GM23338 (cell line): ENCODE results near the gene RXFP2. TPM values are rescaled to one million over a fixed set of nuclear protein-coding genes. Genes with fewer than 3 reads are reported as not detected.

Experiments
- ATAC-seq: fragments of 200-7000 bp; cut with Tn5 transposase; 3 replicates; pipeline ENCODE4 v1.9.1; 2020
- DNase-seq: peaks from one replicate; pipeline ENCODE4 v3.0.0-alpha.2; 2015; ENCODE audit warnings: low spot score
- H2AFZ ChIP-seq: fragments of 200-600 bp; sonication (generic); 2 replicates; pipeline ENCODE4 v1.8.0; 2016; ENCODE audit warnings: antibody characterized with exemption, mild to moderate bottlenecking, moderate library complexity
- H3F3A ChIP-seq: fragments of 200-600 bp; sonication (generic); replicated peaks from 2 replicates; pipeline ENCODE4 v1.8.0; 2017; ENCODE audit warnings: antibody characterized with exemption, mixed run types, low read depth
- H3K27ac ChIP-seq: fragments of 200-600 bp; sonication (generic); 2 replicates; pipeline ENCODE4 v1.6.1; 2016; ENCODE audit warnings: low read depth
- H3K27me3 ChIP-seq: fragments of 200-600 bp; sonication (generic); 2 replicates; pipeline ENCODE4 v1.8.0; 2016; ENCODE audit warnings: mild to moderate bottlenecking, mixed run types, moderate library complexity; ENCODE audit not compliant: insufficient read depth
- H3K36me3 ChIP-seq: fragments of 200-600 bp; sonication (generic); 2 replicates; pipeline ENCODE4 v1.8.0; 2016; ENCODE audit warnings: mild to moderate bottlenecking; ENCODE audit not compliant: insufficient read depth
- H3K4me1 ChIP-seq: fragments of 200-600 bp; sonication (generic); 2 replicates; pipeline ENCODE4 v1.8.0; 2016; ENCODE audit warnings: mild to moderate bottlenecking, moderate library complexity; ENCODE audit not compliant: insufficient read depth
- H3K4me2 ChIP-seq: fragments of 200-600 bp; sonication (generic); 2 replicates; pipeline ENCODE4 v1.7.1; 2017; ENCODE audit warnings: mixed run types
- H3K4me3 ChIP-seq: fragments of 200-600 bp; sonication (generic); 2 replicates; pipeline ENCODE4 v1.6.1; 2016; ENCODE audit warnings: mixed run types
- H3K79me2 ChIP-seq: fragments of 200-600 bp; sonication (generic); replicated peaks from 2 replicates; pipeline ENCODE4 v1.8.0; 2017; ENCODE audit warnings: mild to moderate bottlenecking; ENCODE audit not compliant: insufficient read depth
- H3K9me2 ChIP-seq: fragments of 200-600 bp; sonication (generic); 2 replicates; pipeline ENCODE4 v1.8.0; 2017; ENCODE audit not compliant: insufficient read depth
- H4K20me1 ChIP-seq: fragments of 200-600 bp; sonication (generic); replicated peaks from 2 replicates; pipeline ENCODE4 v1.8.0; 2017; ENCODE audit warnings: mild to moderate bottlenecking; ENCODE audit not compliant: insufficient read depth
- H3K27ac Mint-ChIP-seq: 2 replicates; pipeline ENCODE4 v1.8.0; 2020; ENCODE audit warnings: inconsistent platforms, mild to moderate bottlenecking, moderate library complexity, mixed read lengths
- H3K27me3 Mint-ChIP-seq: 3 replicates; pipeline ENCODE4 v1.8.0; 2022; ENCODE audit warnings: low read depth, mild to moderate bottlenecking, moderate library complexity, mixed read lengths, inconsistent platforms; ENCODE audit not compliant: insufficient read depth, poor library complexity
- H3K36me3 Mint-ChIP-seq: 3 replicates; pipeline ENCODE4 v1.8.0; 2021; ENCODE audit warnings: low read depth, mild to moderate bottlenecking, inconsistent platforms, moderate library complexity, mixed read lengths
- H3K4me1 Mint-ChIP-seq: 3 replicates; pipeline ENCODE4 v1.8.0; 2020; ENCODE audit warnings: mild to moderate bottlenecking, inconsistent platforms, mixed read lengths
- H3K4me3 Mint-ChIP-seq: 3 replicates; pipeline ENCODE4 v1.8.0; 2021; ENCODE audit warnings: moderate library complexity, mild to moderate bottlenecking, inconsistent platforms, mixed read lengths
- H3K9me3 Mint-ChIP-seq: 3 replicates; pipeline ENCODE4 v1.8.0; 2020; ENCODE audit warnings: moderate library complexity, mild to moderate bottlenecking, inconsistent platforms, mixed read lengths
- EZH2 ChIP-seq: fragments of 200-600 bp; sonication (generic); IDR thresholded peaks from one replicate; pipeline ENCODE4 v1.8.0; 2017; ENCODE audit warnings: antibody characterized with exemption, mild to moderate bottlenecking, low read depth; ENCODE audit not compliant: unreplicated experiment
- EZH2phosphoT487 ChIP-seq: fragments of 200-600 bp; sonication (generic); IDR thresholded peaks from one replicate; pipeline ENCODE4 v1.8.1; 2018; ENCODE audit warnings: antibody characterized with exemption; ENCODE audit not compliant: unreplicated experiment
- JUNB ChIP-seq: IDR thresholded peaks from one replicate; pipeline ENCODE4 v1.6.1; 2016; ENCODE audit warnings: antibody characterized with exemption; ENCODE audit not compliant: unreplicated experiment
- POLR2AphosphoS5 ChIP-seq: IDR thresholded peaks from 2 replicates; pipeline ENCODE4 v1.6.1; 2016; ENCODE audit warnings: antibody characterized with exemption, low read depth
- STAT1 ChIP-seq: IDR thresholded peaks from one replicate; pipeline ENCODE4 v1.6.1; 2016; ENCODE audit warnings: antibody characterized with exemption; ENCODE audit not compliant: unreplicated experiment
- ZNF331 ChIP-seq: fragments of 250-450 bp; sonication (Bioruptor Pico); IDR thresholded peaks from 2 replicates; pipeline ENCODE4 v1.5.0; 2020; ENCODE audit warnings: low read depth, mild to moderate bottlenecking, moderate library complexity
- polyA plus RNA-seq: library from polyadenylated mRNA; unstranded; fragments of >200 nt; fragmentation: Nextera tagmentation; extraction: Ambion mirVana; gene quantifications from 2 replicates; pipeline ENCODE4 v1.2.1, GENCODE V29; 2016
- total RNA-seq: library from RNA; depleted of rRNA; stranded (reverse); fragments of >200 nt; shearing (Covaris generic); gene quantifications from 2 replicates; pipeline ENCODE4 v1.2.3, GENCODE V29; 2014
- TF ChIP-seq, protein P1 (sequence below): IDR thresholded peaks from 2 replicates; pipeline ENCODE4 v1.6.1; 2016; ENCODE audit warnings: antibody characterized with exemption
- TF ChIP-seq, protein P2 (sequence below), 2 experiments: fragments of 200-600 bp in 1 of 2; sonication (generic) in 1 of 2; conservative IDR thresholded peaks; 2 replicates each; pipeline versions ENCODE4 v1.5.1 to v1.6.1; 2016 to 2017; ENCODE audit warnings: antibody characterized with exemption in 2 of 2, low read depth in 2 of 2, mild to moderate bottlenecking in 2 of 2, moderate library complexity in 1 of 2
- TF ChIP-seq, protein P3 (sequence below): IDR thresholded peaks from one replicate; pipeline ENCODE4 v1.6.1; 2018; ENCODE audit warnings: antibody characterized with exemption; ENCODE audit not compliant: unreplicated experiment
- TF ChIP-seq, protein P4 (sequence below): fragments of 250-450 bp; sonication (Bioruptor Pico); IDR thresholded peaks from 2 replicates; pipeline ENCODE4 v1.5.0; 2020; ENCODE audit warnings: mild to moderate bottlenecking, moderate library complexity

Gene RXFP2
- total and polyA plus RNA-seq, 2 experiments from 2014 or later: not detected

DNA sequence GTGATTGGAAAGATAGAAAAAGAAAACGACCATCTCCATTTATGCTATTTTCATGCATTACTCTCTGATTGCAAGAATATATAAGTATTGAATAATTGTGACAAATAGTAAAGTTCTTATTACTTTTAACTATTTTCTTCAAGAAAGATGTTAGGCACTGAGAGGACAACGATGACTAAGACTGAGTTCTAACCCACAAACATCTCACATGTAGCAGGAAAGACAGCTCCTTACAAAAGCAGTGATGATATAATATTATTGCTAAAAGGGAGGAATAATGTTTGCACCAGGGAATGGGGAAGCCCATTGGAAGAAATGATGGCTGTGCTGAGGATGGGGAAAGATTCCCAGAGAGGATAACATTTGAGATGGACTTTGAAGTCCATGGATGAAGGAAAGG is 22.6 kb downstream of the RXFP2 start (continued):
- TF ChIP-seq STAT1: no peak
- TF ChIP-seq, protein P1, sequence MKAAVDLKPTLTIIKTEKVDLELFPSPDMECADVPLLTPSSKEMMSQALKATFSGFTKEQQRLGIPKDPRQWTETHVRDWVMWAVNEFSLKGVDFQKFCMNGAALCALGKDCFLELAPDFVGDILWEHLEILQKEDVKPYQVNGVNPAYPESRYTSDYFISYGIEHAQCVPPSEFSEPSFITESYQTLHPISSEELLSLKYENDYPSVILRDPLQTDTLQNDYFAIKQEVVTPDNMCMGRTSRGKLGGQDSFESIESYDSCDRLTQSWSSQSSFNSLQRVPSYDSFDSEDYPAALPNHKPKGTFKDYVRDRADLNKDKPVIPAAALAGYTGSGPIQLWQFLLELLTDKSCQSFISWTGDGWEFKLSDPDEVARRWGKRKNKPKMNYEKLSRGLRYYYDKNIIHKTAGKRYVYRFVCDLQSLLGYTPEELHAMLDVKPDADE: no peak

DNA sequence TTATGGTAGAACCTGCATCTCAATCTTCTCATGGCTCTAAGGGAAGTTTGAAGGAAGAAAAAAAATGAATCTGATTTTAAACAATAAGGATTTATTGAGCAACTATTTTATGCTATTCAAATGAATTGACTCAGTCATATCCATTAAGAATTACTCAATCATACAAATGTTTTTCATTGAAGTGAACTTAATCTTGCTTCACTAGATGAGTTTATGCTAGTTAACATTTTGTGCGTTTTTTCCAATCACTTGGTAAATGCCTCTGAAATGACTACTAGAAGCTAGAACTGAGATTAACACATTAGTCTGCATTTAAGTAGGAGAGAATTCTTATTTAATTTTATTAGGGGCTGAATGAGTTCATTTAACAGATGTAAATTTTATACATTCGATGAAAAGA is 25.2 kb downstream of the RXFP2 start:
- no peaks in the 10 kb centered on the region for H4K20me1 ChIP-seq
- TF ChIP-seq POLR2AphosphoS5 (no peak), EZH2phosphoT487 (no peak), EZH2 (no peak), JUNB (no peak), ZNF331 (CRISPR knock-in tag) (no peak)
- TF ChIP-seq, protein P2, sequence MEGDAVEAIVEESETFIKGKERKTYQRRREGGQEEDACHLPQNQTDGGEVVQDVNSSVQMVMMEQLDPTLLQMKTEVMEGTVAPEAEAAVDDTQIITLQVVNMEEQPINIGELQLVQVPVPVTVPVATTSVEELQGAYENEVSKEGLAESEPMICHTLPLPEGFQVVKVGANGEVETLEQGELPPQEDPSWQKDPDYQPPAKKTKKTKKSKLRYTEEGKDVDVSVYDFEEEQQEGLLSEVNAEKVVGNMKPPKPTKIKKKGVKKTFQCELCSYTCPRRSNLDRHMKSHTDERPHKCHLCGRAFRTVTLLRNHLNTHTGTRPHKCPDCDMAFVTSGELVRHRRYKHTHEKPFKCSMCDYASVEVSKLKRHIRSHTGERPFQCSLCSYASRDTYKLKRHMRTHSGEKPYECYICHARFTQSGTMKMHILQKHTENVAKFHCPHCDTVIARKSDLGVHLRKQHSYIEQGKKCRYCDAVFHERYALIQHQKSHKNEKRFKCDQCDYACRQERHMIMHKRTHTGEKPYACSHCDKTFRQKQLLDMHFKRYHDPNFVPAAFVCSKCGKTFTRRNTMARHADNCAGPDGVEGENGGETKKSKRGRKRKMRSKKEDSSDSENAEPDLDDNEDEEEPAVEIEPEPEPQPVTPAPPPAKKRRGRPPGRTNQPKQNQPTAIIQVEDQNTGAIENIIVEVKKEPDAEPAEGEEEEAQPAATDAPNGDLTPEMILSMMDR (conservative IDR thresholded peaks at IDR 0.05; ENCODE audit: low read depth in 2 of 2): no peak
- TF ChIP-seq, protein P3, sequence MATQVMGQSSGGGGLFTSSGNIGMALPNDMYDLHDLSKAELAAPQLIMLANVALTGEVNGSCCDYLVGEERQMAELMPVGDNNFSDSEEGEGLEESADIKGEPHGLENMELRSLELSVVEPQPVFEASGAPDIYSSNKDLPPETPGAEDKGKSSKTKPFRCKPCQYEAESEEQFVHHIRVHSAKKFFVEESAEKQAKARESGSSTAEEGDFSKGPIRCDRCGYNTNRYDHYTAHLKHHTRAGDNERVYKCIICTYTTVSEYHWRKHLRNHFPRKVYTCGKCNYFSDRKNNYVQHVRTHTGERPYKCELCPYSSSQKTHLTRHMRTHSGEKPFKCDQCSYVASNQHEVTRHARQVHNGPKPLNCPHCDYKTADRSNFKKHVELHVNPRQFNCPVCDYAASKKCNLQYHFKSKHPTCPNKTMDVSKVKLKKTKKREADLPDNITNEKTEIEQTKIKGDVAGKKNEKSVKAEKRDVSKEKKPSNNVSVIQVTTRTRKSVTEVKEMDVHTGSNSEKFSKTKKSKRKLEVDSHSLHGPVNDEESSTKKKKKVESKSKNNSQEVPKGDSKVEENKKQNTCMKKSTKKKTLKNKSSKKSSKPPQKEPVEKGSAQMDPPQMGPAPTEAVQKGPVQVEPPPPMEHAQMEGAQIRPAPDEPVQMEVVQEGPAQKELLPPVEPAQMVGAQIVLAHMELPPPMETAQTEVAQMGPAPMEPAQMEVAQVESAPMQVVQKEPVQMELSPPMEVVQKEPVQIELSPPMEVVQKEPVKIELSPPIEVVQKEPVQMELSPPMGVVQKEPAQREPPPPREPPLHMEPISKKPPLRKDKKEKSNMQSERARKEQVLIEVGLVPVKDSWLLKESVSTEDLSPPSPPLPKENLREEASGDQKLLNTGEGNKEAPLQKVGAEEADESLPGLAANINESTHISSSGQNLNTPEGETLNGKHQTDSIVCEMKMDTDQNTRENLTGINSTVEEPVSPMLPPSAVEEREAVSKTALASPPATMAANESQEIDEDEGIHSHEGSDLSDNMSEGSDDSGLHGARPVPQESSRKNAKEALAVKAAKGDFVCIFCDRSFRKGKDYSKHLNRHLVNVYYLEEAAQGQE: no peak
- TF ChIP-seq, protein P4, sequence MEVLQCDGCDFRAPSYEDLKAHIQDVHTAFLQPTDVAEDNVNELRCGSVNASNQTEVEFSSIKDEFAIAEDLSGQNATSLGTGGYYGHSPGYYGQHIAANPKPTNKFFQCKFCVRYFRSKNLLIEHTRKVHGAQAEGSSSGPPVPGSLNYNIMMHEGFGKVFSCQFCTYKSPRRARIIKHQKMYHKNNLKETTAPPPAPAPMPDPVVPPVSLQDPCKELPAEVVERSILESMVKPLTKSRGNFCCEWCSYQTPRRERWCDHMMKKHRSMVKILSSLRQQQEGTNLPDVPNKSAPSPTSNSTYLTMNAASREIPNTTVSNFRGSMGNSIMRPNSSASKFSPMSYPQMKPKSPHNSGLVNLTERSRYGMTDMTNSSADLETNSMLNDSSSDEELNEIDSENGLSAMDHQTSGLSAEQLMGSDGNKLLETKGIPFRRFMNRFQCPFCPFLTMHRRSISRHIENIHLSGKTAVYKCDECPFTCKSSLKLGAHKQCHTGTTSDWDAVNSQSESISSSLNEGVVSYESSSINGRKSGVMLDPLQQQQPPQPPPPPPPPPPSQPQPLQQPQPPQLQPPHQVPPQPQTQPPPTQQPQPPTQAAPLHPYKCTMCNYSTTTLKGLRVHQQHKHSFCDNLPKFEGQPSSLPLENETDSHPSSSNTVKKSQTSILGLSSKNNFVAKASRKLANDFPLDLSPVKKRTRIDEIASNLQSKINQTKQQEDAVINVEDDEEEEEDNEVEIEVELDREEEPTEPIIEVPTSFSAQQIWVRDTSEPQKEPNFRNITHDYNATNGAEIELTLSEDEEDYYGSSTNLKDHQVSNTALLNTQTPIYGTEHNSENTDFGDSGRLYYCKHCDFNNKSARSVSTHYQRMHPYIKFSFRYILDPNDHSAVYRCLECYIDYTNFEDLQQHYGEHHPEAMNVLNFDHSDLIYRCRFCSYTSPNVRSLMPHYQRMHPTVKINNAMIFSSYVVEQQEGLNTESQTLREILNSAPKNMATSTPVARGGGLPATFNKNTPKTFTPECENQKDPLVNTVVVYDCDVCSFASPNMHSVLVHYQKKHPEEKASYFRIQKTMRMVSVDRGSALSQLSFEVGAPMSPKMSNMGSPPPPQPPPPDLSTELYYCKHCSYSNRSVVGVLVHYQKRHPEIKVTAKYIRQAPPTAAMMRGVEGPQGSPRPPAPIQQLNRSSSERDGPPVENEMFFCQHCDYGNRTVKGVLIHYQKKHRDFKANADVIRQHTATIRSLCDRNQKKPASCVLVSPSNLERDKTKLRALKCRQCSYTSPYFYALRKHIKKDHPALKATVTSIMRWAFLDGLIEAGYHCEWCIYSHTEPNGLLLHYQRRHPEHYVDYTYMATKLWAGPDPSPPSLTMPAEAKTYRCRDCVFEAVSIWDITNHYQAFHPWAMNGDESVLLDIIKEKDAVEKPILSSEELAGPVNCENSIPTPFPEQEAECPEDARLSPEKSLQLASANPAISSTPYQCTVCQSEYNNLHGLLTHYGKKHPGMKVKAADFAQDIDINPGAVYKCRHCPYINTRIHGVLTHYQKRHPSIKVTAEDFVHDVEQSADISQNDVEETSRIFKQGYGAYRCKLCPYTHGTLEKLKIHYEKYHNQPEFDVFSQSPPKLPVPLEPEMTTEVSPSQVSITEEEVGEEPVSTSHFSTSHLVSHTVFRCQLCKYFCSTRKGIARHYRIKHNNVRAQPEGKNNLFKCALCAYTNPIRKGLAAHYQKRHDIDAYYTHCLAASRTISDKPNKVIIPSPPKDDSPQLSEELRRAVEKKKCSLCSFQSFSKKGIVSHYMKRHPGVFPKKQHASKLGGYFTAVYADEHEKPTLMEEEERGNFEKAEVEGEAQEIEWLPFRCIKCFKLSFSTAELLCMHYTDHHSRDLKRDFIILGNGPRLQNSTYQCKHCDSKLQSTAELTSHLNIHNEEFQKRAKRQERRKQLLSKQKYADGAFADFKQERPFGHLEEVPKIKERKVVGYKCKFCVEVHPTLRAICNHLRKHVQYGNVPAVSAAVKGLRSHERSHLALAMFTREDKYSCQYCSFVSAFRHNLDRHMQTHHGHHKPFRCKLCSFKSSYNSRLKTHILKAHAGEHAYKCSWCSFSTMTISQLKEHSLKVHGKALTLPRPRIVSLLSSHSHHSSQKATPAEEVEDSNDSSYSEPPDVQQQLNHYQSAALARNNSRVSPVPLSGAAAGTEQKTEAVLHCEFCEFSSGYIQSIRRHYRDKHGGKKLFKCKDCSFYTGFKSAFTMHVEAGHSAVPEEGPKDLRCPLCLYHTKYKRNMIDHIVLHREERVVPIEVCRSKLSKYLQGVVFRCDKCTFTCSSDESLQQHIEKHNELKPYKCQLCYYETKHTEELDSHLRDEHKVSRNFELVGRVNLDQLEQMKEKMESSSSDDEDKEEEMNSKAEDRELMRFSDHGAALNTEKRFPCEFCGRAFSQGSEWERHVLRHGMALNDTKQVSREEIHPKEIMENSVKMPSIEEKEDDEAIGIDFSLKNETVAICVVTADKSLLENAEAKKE (CRISPR knock-in tag): no peak
- Mint-ChIP-seq H3K36me3 (no peaks in the 10 kb centered on the region), H3K27me3 (peaks cover 2% of the 10 kb centered on the region), H3K4me3 (no peak overlapping the region), H3K9me3 (no peaks in the 10 kb centered on the region), H3K27ac (no peak overlapping the region; the same call in 1 of the 2 replicates), H3K4me1 (peaks cover 10% of the 10 kb centered on the region; the same call in 2 of the 3 replicates)
- H3K4me3 ChIP-seq: no peak overlapping the region
- H3K27me3 ChIP-seq: no peaks in the 10 kb centered on the region
- ATAC-seq (no peak), DNase-seq (no peak)
- H3K4me1 ChIP-seq: peaks cover 11% of the 10 kb centered on the region; the same call in 1 of the 2 replicates
- H3K9me2 ChIP-seq: no peaks in the 10 kb centered on the region
- H3K36me3 ChIP-seq: no peaks in the 10 kb centered on the region
- H3K4me2 ChIP-seq: no peak overlapping the region
- no peaks in the 10 kb centered on the region for H3F3A ChIP-seq
- H2AFZ ChIP-seq: no peak overlapping the region
- H3K27ac ChIP-seq: no peak overlapping the region
- no peaks in the 10 kb centered on the region for H3K79me2 ChIP-seq
